Glutamatergic neuron (in vitro differentiated cells): ENCODE data around the gene NPHP4. TPM values are rescaled to one million over a fixed set of nuclear protein-coding genes. Genes with fewer than 3 reads are reported as not detected.

Experiments used
- DNase-seq: peaks from one replicate; pipeline ENCODE4 v3.0.0; 2022
- H3K27ac Mint-ChIP-seq: one replicate; pipeline ENCODE4 v1.8.0; 2020; ENCODE audit warnings: mild to moderate bottlenecking, mixed read lengths, inconsistent platforms; ENCODE audit not compliant: unreplicated experiment
- H3K27me3 Mint-ChIP-seq: one replicate; pipeline ENCODE4 v1.8.0; 2020; ENCODE audit warnings: mild to moderate bottlenecking, moderate library complexity, mixed read lengths, inconsistent platforms; ENCODE audit not compliant: unreplicated experiment
- H3K36me3 Mint-ChIP-seq: one replicate; pipeline ENCODE4 v1.8.0; 2020; ENCODE audit warnings: mild to moderate bottlenecking, mixed read lengths, inconsistent platforms; ENCODE audit not compliant: unreplicated experiment
- H3K4me1 Mint-ChIP-seq: one replicate; pipeline ENCODE4 v1.8.0; 2020; ENCODE audit warnings: mild to moderate bottlenecking, low read depth, mixed read lengths, inconsistent platforms; ENCODE audit not compliant: unreplicated experiment
- H3K4me3 Mint-ChIP-seq: one replicate; pipeline ENCODE4 v1.8.0; 2020; ENCODE audit warnings: mild to moderate bottlenecking, mixed read lengths, inconsistent platforms; ENCODE audit not compliant: unreplicated experiment
- H3K9me3 Mint-ChIP-seq: one replicate; pipeline ENCODE4 v1.8.0; 2020; ENCODE audit warnings: mild to moderate bottlenecking, moderate library complexity, mixed read lengths, inconsistent platforms; ENCODE audit not compliant: unreplicated experiment
- total RNA-seq: library from RNA; stranded (reverse); fragmentation: NEBNext Ultra II Directional; extraction: Animal tissue kit (Norgen Biotek cat#: 25700); gene quantifications from one replicate; pipeline ENCODE4 v1.2.1, GENCODE V29; 2021; ENCODE audit not compliant: unreplicated experiment
- TF ChIP-seq, protein P1 (sequence below): fragments of 200-600 bp; sonication (generic); IDR thresholded peaks from one replicate; pipeline ENCODE4 v1.5.0; 2021; ENCODE audit not compliant: partially characterized antibody, unreplicated experiment

NPHP4 gene
- total RNA-seq, 1 donor from 2014 or later: 28.4 TPM

DNA sequence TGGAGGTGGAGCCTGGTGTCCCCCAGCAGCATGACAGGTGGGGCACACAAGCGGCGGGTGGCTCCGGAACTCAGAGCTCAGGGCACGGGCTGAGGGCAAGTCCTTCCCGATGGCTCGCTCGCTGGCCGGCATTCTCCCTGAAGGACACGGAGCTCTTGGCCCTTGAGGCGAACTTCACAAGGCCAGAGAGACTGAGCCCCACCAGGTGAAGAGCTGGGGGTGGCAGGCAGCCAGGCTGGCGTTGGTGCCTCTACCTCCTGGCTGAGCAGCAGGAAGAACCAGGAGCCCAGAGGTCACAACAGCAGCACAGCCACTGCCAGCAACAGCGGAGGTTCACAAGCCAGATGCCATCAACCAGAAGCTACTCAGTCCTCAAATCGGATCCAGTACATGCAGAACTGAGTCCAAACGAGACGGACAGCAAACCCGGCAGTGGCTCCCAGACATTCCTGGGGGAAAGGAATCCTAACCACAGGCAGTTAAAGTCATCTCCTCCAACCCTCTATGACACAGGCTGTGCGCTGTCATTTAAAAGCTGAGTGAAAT, 54.1 kb downstream of the NPHP4 start:
- H3K4me1 Mint-ChIP-seq: no peaks in the 10 kb centered on the region
- no peak overlapping the region for H3K27ac Mint-ChIP-seq
- DNase-seq: no peak
- peaks cover 18% of the 10 kb centered on the region for H3K36me3 Mint-ChIP-seq
- peaks cover 3% of the 10 kb centered on the region for H3K9me3 Mint-ChIP-seq
- H3K27me3 Mint-ChIP-seq: peaks cover 5% of the 10 kb centered on the region
- TF ChIP-seq, protein P1, sequence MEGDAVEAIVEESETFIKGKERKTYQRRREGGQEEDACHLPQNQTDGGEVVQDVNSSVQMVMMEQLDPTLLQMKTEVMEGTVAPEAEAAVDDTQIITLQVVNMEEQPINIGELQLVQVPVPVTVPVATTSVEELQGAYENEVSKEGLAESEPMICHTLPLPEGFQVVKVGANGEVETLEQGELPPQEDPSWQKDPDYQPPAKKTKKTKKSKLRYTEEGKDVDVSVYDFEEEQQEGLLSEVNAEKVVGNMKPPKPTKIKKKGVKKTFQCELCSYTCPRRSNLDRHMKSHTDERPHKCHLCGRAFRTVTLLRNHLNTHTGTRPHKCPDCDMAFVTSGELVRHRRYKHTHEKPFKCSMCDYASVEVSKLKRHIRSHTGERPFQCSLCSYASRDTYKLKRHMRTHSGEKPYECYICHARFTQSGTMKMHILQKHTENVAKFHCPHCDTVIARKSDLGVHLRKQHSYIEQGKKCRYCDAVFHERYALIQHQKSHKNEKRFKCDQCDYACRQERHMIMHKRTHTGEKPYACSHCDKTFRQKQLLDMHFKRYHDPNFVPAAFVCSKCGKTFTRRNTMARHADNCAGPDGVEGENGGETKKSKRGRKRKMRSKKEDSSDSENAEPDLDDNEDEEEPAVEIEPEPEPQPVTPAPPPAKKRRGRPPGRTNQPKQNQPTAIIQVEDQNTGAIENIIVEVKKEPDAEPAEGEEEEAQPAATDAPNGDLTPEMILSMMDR: no peak
- no peak overlapping the region for H3K4me3 Mint-ChIP-seq

DNA sequence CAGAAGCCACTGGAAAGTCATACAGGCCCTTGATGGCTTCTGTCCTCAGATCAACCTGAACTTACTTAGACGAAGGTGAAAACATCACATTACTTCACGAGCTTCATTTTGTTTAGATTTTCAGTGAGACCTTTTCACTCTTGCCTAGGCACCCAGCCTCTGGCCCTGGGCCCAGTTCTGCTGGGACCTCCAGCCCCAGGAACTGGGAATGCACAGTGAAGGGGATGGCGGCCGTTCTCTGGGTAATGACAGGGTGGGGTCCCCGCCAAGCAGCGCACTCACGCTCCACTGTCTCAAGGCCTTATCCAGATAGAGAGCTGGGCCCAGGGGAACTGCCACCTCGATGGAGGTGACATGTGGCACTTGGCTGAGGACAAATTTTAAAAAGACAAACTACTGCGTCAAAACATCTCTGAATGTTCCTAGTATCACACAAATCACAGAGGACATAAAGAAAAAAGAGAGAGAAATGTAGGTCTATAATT, 54.8 kb downstream of the NPHP4 start:
- Mint-ChIP-seq H3K9me3 (peaks cover 3% of the 10 kb centered on the region), H3K27me3 (peaks cover 5% of the 10 kb centered on the region), H3K27ac (no peak overlapping the region), H3K4me1 (no peaks in the 10 kb centered on the region), H3K4me3 (no peak overlapping the region), H3K36me3 (peaks cover 18% of the 10 kb centered on the region)
- DNase-seq: no peak
- TF ChIP-seq, protein P1: no peak

DNA sequence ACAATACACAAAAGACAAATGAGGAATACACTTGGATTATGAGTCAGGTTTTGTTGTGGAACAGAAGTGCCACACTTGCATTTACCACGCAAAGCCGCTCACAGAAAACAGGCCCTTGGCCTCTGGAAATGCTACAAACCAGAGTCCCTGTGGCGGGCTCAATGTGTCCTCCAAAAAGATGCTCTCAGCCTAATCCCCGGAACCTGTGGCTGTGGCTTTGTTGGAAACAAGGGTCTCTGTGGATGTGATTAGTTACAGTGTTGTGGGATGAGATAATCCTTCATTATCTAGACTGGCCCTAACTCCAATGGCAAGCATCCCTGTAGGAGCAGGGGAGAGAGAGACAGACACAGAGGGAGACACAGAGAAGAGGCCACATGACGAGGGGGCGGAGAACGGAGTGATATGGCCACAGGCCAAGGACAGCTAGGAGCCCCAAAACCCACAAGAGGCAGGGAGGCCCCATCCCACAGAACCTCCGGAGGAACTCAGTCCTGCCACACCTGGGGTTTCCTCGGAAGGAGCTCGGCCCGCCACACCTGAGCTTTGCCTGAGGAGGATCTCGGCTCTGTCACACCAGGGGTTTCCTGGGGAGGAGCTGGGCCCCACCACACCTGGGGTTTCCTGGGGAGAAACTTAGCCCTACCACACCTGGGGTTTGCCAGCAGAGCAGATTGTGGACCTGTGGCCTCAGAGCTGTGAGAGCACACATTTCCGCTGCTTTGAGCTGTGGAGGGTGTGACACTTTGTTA, 55.4 kb downstream of the NPHP4 start:
- H3K27me3 Mint-ChIP-seq: peaks cover 2% of the 10 kb centered on the region
- H3K27ac Mint-ChIP-seq: no peak overlapping the region
- no peak overlapping the region for H3K4me3 Mint-ChIP-seq
- H3K36me3 Mint-ChIP-seq: peaks cover 16% of the 10 kb centered on the region
- no peaks in the 10 kb centered on the region for H3K4me1 Mint-ChIP-seq
- H3K9me3 Mint-ChIP-seq: peaks cover 3% of the 10 kb centered on the region
- no peak for DNase-seq
- TF ChIP-seq, protein P1: no peak

DNA sequence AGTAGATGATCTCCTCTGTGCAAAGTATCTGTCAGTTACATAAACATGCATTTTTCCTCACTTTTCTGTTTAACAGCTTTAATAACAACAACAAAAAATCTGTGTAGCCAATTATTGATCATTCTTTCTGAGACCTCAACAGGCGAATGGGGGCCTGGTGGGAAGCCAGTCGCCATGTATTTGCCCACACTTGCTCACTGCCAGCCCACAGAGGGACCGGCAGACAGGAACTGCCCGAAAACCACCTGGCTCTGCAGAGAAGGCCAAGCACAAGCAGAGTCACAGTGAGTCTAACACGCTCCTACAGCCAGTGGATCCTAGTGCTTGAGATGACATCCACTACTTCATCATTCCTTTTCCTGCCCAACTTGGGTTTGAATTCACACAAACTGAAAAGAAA, 56.1 kb downstream of the NPHP4 start:
- Mint-ChIP-seq H3K36me3 (peaks cover 9% of the 10 kb centered on the region), H3K27me3 (peaks cover 2% of the 10 kb centered on the region), H3K4me3 (no peak overlapping the region), H3K27ac (no peak overlapping the region), H3K9me3 (peaks cover 3% of the 10 kb centered on the region), H3K4me1 (no peaks in the 10 kb centered on the region)
- DNase-seq: no peak
- TF ChIP-seq, protein P1: no peak

DNA sequence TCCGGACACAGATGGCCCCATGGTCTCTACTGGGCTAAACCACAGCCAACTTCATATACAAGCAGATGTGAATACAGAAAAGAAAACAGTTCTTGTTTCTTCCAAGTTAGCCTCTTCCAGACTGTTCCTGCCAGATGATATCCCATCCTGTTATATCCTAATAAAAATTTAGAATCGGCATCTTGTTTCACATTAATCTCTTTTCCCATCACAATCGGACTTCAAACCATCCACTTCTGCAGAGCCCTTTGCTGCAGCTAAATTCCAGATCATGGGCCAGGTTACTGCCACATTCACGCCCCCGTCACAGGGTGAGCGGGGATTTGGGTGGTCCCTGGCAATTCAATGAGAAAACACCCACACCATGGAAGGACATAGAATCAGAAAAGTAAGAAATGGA, 57.2 kb downstream of the NPHP4 start:
- peaks cover 2% of the 10 kb centered on the region for H3K27me3 Mint-ChIP-seq
- no peak for DNase-seq
- TF ChIP-seq, protein P1: no peak
- H3K9me3 Mint-ChIP-seq: peaks cover 3% of the 10 kb centered on the region
- peaks cover 9% of the 10 kb centered on the region for H3K36me3 Mint-ChIP-seq
- H3K27ac Mint-ChIP-seq: no peak overlapping the region
- H3K4me3 Mint-ChIP-seq: no peak overlapping the region
- no peaks in the 10 kb centered on the region for H3K4me1 Mint-ChIP-seq
